Body of pancreas (tissue), 4 donors: ENCODE data around the gene DNAJB1. TPM values are rescaled to one million over a fixed set of nuclear protein-coding genes. Genes with fewer than 3 reads are reported as not detected.

Experiments used
- ATAC-seq: fragments of 150-250 bp; one replicate; pipeline ENCODE4 v1.9.1; 2016
- DNase-seq, 4 donors: peaks; one replicate each; pipeline ENCODE4 v3.0.0-alpha.2; 2019
- H3K27ac ChIP-seq, 4 donors: fragments of 200-600 bp; sonication (generic); 1 replicate in 3 of 4; 2 replicates in 1 of 4; pipeline versions ENCODE4 v1.5.1 to v1.6.1; 2016 to 2019; ENCODE audit warnings: mild to moderate bottlenecking in 1 of 4, mixed read lengths in 1 of 4, moderate library complexity in 1 of 4
- H3K27me3 ChIP-seq, 2 donors: fragments of 200-600 bp; sonication (generic); one replicate each; pipeline ENCODE4 v1.6.0; 2016; ENCODE audit warnings: mild to moderate bottlenecking in 1 of 2
- H3K36me3 ChIP-seq, 2 donors: fragments of 200-600 bp; sonication (generic); replicated peaks in 1 of 2; 2 replicates each; pipeline ENCODE4 v1.5.1; 2016; ENCODE audit warnings: low read depth in 2 of 2; ENCODE audit not compliant: insufficient read depth in 1 of 2
- H3K4me1 ChIP-seq: fragments of 200-600 bp; sonication (generic); one replicate; pipeline ENCODE4 v1.6.0; 2016
- H3K4me3 ChIP-seq, 2 donors: fragments of 200-600 bp; sonication (generic); 1 replicate in 1 of 2; 2 replicates in 1 of 2; pipeline ENCODE4 v1.5.1; 2016 to 2019
- H3K9me3 ChIP-seq, 3 donors: fragments of 200-600 bp; sonication (generic); 1 replicate in 2 of 3; 2 replicates in 1 of 3; pipeline ENCODE4 v1.5.1; 2016
- POLR2A ChIP-seq, 3 donors: fragments of 450-650 bp; IDR thresholded peaks; one replicate each; pipeline ENCODE4 v1.6.1; 2016; ENCODE audit warnings: antibody characterized with exemption in 3 of 3, mild to moderate bottlenecking in 2 of 3
- WGBS, 2 donors: methylation state at CpG; one replicate each; pipeline ENCODE4 v1.1.5; 2017; 5-methylcytosine and 5-hydroxymethylcytosine counted together
- intact Hi-C: fragments of 100-400 bp; cut with DNase I; formaldehyde crosslinking; loops from one replicate; pipeline ENCODE4 v1.15.1; 2023
- total RNA-seq, 2 donors: library from RNA; depleted of rRNA; stranded (reverse); fragments of >200 nt; gene quantifications; one replicate each; pipeline ENCODE4 v1.1.0, GENCODE V29; 2016
- TF ChIP-seq, protein P1 (sequence below), 7 experiments: fragments of 450-650 bp in 4 of 7; fragments of 200-600 bp in 3 of 7; sonication (generic) in 3 of 7; IDR thresholded peaks; one replicate each; pipeline ENCODE4 v1.5.1; 2016 to 2019; ENCODE audit warnings: antibody characterized with exemption in 7 of 7

The DNAJB1 gene
- total RNA-seq, 2 donors from 2014 or later: 24.4 to 33.2 TPM

DNA sequence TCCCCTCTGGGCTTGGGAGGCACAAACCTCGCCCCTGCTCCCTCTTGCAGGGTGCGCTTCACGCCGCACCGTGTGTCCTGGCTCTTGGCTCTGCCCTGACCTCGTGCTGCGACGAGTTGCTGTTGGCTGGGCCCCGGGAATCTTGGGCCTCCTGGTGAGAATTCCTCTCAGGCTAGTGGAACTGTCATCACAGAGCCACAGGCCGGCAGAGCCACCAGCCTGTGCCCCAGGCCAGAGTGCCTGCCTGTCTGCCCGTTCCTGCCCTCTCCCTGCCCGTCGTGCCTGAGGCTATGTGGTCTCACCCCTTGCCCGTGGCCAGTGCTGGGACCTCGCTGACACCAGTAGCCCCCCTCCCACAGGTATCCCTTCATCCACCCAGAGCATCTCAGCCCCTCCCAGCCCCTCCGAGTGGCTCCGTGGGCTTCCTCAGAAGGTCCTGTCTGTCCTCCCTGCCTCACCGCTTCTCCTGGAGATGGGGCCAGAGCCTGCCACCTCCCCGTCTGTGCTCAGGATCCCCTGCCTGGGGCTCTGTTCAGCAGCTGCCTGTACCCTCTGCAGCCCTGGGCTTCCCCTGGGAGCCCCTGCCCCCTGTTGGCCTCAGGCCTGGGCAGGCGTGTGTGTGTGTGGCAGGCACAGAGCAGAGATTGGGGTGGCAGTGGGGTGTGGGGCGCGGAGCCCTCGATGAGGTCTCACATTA, 40.3 kb upstream of the DNAJB1 start:
- H3K27ac ChIP-seq: no peak overlapping the region
- DNase-seq: no peak

DNA sequence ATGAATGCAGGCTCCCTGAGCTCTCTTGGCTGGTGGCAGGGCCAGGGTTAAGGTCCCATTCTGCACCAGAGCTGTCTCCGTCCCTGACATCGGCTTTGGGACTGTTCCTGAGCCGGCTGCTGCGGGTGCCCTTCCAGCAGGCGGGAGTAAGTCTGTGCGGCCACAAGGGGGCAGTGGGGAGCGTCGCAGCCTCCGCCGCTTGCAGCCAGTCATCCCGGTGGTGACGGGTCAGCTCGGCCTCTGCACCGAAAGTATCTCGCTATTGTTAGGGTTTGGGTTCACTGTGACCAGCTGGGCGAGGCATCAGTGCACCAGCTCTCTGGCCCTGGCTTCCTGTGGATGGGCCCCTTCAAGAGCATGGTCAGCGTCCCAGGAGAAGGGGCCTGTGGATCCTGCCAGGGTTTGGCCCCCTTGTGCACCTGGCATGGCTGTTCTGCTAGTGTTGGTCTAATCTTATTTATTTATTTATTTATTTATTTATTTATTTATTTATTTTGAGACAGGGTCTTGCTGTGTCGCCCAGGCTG, 38.5 kb upstream of the DNAJB1 start:
- intact Hi-C loops: no loop called here
- Histone ChIP-seq H3K4me3 (no peak overlapping the region), H3K36me3 (no peaks in the 10 kb centered on the region), H3K27me3 (no peaks in the 10 kb centered on the region), H3K9me3 (no peaks in the 10 kb centered on the region), H3K4me1 (peaks cover 15% of the 10 kb centered on the region), H3K27ac (no peak overlapping the region)
- WGBS, 2 donors: 10 to 50% methylated on average over 3 to 18 of the region's 18 CpGs
- ATAC-seq (peak; percentile 83), DNase-seq (peak; percentile 71 to 76 (median 74))
- TF ChIP-seq, protein P1, sequence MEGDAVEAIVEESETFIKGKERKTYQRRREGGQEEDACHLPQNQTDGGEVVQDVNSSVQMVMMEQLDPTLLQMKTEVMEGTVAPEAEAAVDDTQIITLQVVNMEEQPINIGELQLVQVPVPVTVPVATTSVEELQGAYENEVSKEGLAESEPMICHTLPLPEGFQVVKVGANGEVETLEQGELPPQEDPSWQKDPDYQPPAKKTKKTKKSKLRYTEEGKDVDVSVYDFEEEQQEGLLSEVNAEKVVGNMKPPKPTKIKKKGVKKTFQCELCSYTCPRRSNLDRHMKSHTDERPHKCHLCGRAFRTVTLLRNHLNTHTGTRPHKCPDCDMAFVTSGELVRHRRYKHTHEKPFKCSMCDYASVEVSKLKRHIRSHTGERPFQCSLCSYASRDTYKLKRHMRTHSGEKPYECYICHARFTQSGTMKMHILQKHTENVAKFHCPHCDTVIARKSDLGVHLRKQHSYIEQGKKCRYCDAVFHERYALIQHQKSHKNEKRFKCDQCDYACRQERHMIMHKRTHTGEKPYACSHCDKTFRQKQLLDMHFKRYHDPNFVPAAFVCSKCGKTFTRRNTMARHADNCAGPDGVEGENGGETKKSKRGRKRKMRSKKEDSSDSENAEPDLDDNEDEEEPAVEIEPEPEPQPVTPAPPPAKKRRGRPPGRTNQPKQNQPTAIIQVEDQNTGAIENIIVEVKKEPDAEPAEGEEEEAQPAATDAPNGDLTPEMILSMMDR (IDR thresholded peaks at IDR 0.05): peak; percentile 79 to 95 (median 85)
- TF ChIP-seq POLR2A (IDR thresholded peaks at IDR 0.05): no peak

More for the DNA sequence above, 40.3 kb upstream of the DNAJB1 start:
- Histone ChIP-seq H3K36me3 (no peaks in the 10 kb centered on the region), H3K4me1 (peaks cover 23% of the 10 kb centered on the region), H3K4me3 (no peak overlapping the region), H3K9me3 (no peaks in the 10 kb centered on the region), H3K27me3 (no peaks in the 10 kb centered on the region)
- TF ChIP-seq, protein P1 (IDR thresholded peaks at IDR 0.05): no peak
- no peak for TF ChIP-seq POLR2A (IDR thresholded peaks at IDR 0.05)
- ATAC-seq: no peak
- WGBS, 2 donors: 89 to 91% methylated on average over 10 to 20 of the region's 23 CpGs
- intact Hi-C loops: no loop called here

DNA sequence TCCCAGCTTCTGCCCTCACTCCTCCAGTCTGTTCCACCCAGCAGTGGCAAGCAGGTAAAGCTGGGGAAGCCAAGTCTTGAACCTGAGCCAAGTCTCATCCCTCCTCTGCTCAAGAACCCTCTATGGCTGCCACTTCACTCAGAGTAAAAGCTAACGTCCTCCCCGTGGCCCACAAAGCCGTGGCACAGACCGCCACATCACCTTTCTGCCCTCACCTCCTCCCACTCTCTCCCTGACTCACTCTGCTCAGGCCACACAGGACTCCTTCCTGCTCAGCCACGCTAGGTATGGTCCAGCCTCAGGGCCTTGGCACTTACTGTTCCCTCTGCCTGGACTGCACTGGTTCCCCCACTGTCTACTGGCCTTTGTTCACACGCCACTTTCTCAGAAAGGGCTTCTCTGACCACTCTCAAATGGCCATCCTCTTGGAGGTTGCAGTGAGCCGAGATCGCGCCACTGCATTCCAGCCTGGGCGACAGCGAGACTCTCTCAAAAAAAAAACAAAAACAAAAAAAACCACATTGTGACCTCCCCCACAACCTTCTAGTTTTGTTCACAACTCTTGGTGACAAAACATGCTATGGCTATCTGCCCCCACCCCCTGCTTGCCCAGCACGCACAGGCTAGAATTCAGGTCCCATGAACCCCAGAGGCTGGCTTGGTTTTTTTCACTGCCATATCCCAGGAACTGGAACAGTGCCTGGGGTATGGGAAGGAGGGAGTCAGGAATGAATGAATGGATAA, 37.9 kb upstream of the DNAJB1 start:
- no peak for TF ChIP-seq POLR2A (IDR thresholded peaks at IDR 0.05)
- TF ChIP-seq, protein P1 (IDR thresholded peaks at IDR 0.05): no peak
- peak; percentile 16 for ATAC-seq
- intact Hi-C loops: no loop called here

DNA sequence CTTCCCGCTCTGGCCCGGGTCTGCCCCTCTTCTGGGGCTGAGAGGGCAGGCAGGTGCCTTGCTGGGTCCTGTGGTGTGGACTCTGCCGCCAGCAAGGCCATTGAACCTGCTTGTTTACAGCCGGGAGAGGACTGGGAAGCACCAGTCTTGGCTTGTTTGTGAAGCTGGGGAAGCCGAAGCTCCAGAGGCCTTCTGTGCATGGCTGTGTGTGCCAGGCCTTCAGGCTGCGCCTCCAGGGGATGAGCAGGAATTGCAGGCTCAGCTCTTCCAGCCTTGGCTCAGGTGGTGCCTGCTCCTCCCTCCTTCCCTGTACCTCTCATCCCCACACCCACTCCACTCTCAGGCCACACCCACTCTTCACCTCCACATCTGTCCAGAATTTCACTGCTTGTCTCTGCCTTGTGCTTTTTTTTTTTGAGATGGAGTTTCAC, 36.2 kb upstream of the DNAJB1 start:
- H3K4me3 ChIP-seq: no peak overlapping the region
- peak overlapping the region in 1 of 4 donors; percentile 12 for H3K27ac ChIP-seq
- intact Hi-C loops: no loop called here
- DNase-seq (peak in 3 of 4 donors; percentile 20 to 35 (median 30)), ATAC-seq (no peak)
- 60 to 73% methylated on average over 4 to 6 of the region's 6 CpGs for WGBS, 2 donors
- TF ChIP-seq POLR2A (IDR thresholded peaks at IDR 0.05): no peak
- TF ChIP-seq, protein P1 (IDR thresholded peaks at IDR 0.05): no peak
- no peaks in the 10 kb centered on the region for H3K9me3 ChIP-seq
- H3K4me1 ChIP-seq: peaks cover 10% of the 10 kb centered on the region
- no peaks in the 10 kb centered on the region for H3K36me3 ChIP-seq
- no peaks in the 10 kb centered on the region for H3K27me3 ChIP-seq

More for the DNA sequence above, 37.9 kb upstream of the DNAJB1 start:
- DNase-seq: no peak
- H3K27me3 ChIP-seq: no peaks in the 10 kb centered on the region
- H3K4me3 ChIP-seq: no peak overlapping the region
- peaks cover 10% of the 10 kb centered on the region for H3K4me1 ChIP-seq
- no peaks in the 10 kb centered on the region for H3K9me3 ChIP-seq
- WGBS, 2 donors: 83 to 89% methylated on average over 11 to 12 of the region's 12 CpGs
- H3K36me3 ChIP-seq: no peaks in the 10 kb centered on the region
- no peak overlapping the region for H3K27ac ChIP-seq
